Stimulated activated CD4-positive, alpha-beta T cell treated with anti-CD3 and anti-CD28 coated beads, Interleukin-2, amount 100 ng/mL, for 48 hours (primary cell): Measurements from ENCODE around the gene ARID1B.

ENCODE experiments used
- DNase-seq, 2 donors: peaks; one replicate each; pipeline ENCODE4 v3.0.0-alpha.2; 2020

ARID1B gene

GRCh38 chr6:157117431-157118095 lies 340.4 kb downstream of the ARID1B start:
- DNase-seq = no peak

- DNase-seq = no peak
Measured at GRCh38 chr6:157119502-157120027, 342.4 kb downstream of the ARID1B start.

- no peak for DNase-seq
Measured at GRCh38 chr6:157120534-157121232, 343.5 kb downstream of the ARID1B start.

GRCh38 chr6:157121897-157122296 lies 344.7 kb downstream of the ARID1B start:
- no peak for DNase-seq

- DNase-seq = no peak
Measured at GRCh38 chr6:157123234-157123633, 346.1 kb downstream of the ARID1B start.

GRCh38 chr6:157124485-157125254 lies 347.5 kb downstream of the ARID1B start:
- no peak for DNase-seq

GRCh38 chr6:157125531-157125930 lies 348.4 kb downstream of the ARID1B start:
- DNase-seq = no peak

- DNase-seq = no peak
Measured at GRCh38 chr6:157126183-157127098, 349.3 kb downstream of the ARID1B start.

- DNase-seq = no peak
Measured at GRCh38 chr6:157128235-157128775, 351.1 kb downstream of the ARID1B start.

- no peak for DNase-seq
Measured at GRCh38 chr6:157131250-157131649, 354.1 kb downstream of the ARID1B start.

GRCh38 chr6:157133856-157134255 lies 356.7 kb downstream of the ARID1B start:
- no peak for DNase-seq

GRCh38 chr6:157134402-157135047 lies 357.3 kb downstream of the ARID1B start:
- no peak for DNase-seq

GRCh38 chr6:157135691-157136090 lies 358.5 kb downstream of the ARID1B start:
- no peak for DNase-seq

- no peak for DNase-seq
Measured at GRCh38 chr6:157137501-157137900, 360.3 kb downstream of the ARID1B start.

GRCh38 chr6:157139054-157139708 lies 362.0 kb downstream of the ARID1B start:
- no peak for DNase-seq

- DNase-seq = peak in 1 of 2 donors; percentile 26
Measured at GRCh38 chr6:157143171-157143889, 366.2 kb downstream of the ARID1B start.

GRCh38 chr6:157143890-157144798 lies 367.0 kb downstream of the ARID1B start:
- no peak for DNase-seq

- DNase-seq = no peak
Measured at GRCh38 chr6:157144859-157145568, 367.8 kb downstream of the ARID1B start.
